SK-N-DZ (cell line): ENCODE measurements around the gene HIPK3.
A peak's percentile ranks its signal among the peaks of the same experiment; 100 is the strongest.
"Not testable (repeated sequence)": the region's sequence is repeated elsewhere in the genome, so short reads cannot be mapped to it uniquely, and the experiment has no call there.

Experiments
- DNase-seq: peaks from one replicate; pipeline ENCODE4 v3.0.0-alpha.2; 2015; ENCODE audit warnings: low spot score

Gene HIPK3

GRCh38 chr11:33303541-33303940, 46.4 kb downstream of the HIPK3 start:
- DNase-seq, result no peak

GRCh38 chr11:33306821-33307220, 49.6 kb downstream of the HIPK3 start:
- not testable (repeated sequence) for DNase-seq

GRCh38 chr11:33307984-33308383, 50.8 kb downstream of the HIPK3 start:
- DNase-seq, result peak; percentile 17

GRCh38 chr11:33309118-33309517, 51.9 kb downstream of the HIPK3 start:
- no peak for DNase-seq

- DNase-seq, result no peak
These were observed 53.7 kb downstream of the HIPK3 start for GRCh38 chr11:33310720-33311500.

GRCh38 chr11:33311680-33312079, 54.5 kb downstream of the HIPK3 start:
- DNase-seq, result no peak

- DNase-seq, result no peak
These were observed 58.6 kb downstream of the HIPK3 start for GRCh38 chr11:33315822-33316221.

GRCh38 chr11:33317662-33318061, 60.5 kb downstream of the HIPK3 start:
- no peak for DNase-seq

GRCh38 chr11:33320016-33320813, 63.0 kb downstream of the HIPK3 start:
- peak; percentile 6 for DNase-seq

GRCh38 chr11:33320814-33321330, 63.7 kb downstream of the HIPK3 start:
- DNase-seq, result no peak

GRCh38 chr11:33321422-33321821, 64.2 kb downstream of the HIPK3 start:
- no peak for DNase-seq

GRCh38 chr11:33323421-33323820, 66.2 kb downstream of the HIPK3 start:
- DNase-seq, result no peak

- no peak for DNase-seq
These were observed 67.3 kb downstream of the HIPK3 start for GRCh38 chr11:33324302-33324985.

- DNase-seq, result no peak
These were observed 68.3 kb downstream of the HIPK3 start for GRCh38 chr11:33325451-33325850.

- peak; percentile 76 for DNase-seq
These were observed 72.6 kb downstream of the HIPK3 start for GRCh38 chr11:33329705-33330329.

GRCh38 chr11:33333816-33334215, 76.6 kb downstream of the HIPK3 start:
- DNase-seq, result no peak

GRCh38 chr11:33334627-33335026, 77.4 kb downstream of the HIPK3 start:
- DNase-seq, result no peak

- DNase-seq, result no peak
These were observed 82.1 kb downstream of the HIPK3 start for GRCh38 chr11:33339247-33339646.

GRCh38 chr11:33344611-33345010, 87.4 kb downstream of the HIPK3 start:
- DNase-seq, result no peak

GRCh38 chr11:33347490-33348125, 90.4 kb downstream of the HIPK3 start:
- no peak for DNase-seq

GRCh38 chr11:33350287-33350686, 93.1 kb downstream of the HIPK3 start:
- no peak for DNase-seq
